Caco-2 (cell line): Measurements from ENCODE around the gene YJEFN3. TPM values are rescaled to one million over a fixed set of nuclear protein-coding genes. Genes with fewer than 3 reads are reported as not detected.

Experiments used
- BruUV-seq: library from RNA; stranded (reverse); fragments of 400-500 nt; replicated peaks from 2 replicates; lab custom pipeline; 2021; lab: Mats Ljungman, UMichigan
- CTCF ChIA-PET: fragments of 300-600 bp; sonication (Branson Sonifier 250); formaldehyde crosslinking; loops from one replicate; lab custom pipeline; 2022; ENCODE audit warnings: antibody characterized with exemption; lab: Charles Lee
- POLR2A ChIA-PET: fragments of 300-600 bp; sonication (Branson Sonifier 250); formaldehyde crosslinking; loops from one replicate; lab custom pipeline; 2022; ENCODE audit warnings: antibody characterized with exemption; lab: Charles Lee
- DNase-seq, 2 experiments: peaks; one replicate each; pipeline versions ENCODE4 v3.0.0 to v3.0.0-alpha.2; 2020 to 2022
- H3K27me3 ChIP-seq: replicated peaks from 2 replicates; pipeline ENCODE4 v1.6.0; 2011; ENCODE audit warnings: low read length; ENCODE audit not compliant: control insufficient read depth, insufficient read depth
- H3K36me3 ChIP-seq: 2 replicates; pipeline ENCODE4 v1.5.1; 2011; ENCODE audit warnings: low read length; ENCODE audit not compliant: control insufficient read depth, insufficient read depth
- H3K4me1 ChIP-seq: fragments of 250-450 bp; sonication (Bioruptor Pico); 2 replicates; pipeline ENCODE4 v1.5.1; 2020; ENCODE audit warnings: mild to moderate bottlenecking
- H3K4me3 ChIP-seq: 2 replicates; pipeline ENCODE4 v1.5.1; 2011; ENCODE audit warnings: low read depth, mild to moderate bottlenecking, control low read depth, low read length
- H3K9me3 ChIP-seq: fragments of 250-450 bp; sonication (Bioruptor Pico); 2 replicates; pipeline ENCODE4 v1.5.1; 2020; ENCODE audit warnings: mild to moderate bottlenecking, moderate library complexity
- H3K27ac Mint-ChIP-seq: one replicate; pipeline ENCODE4 v1.8.0; 2022; ENCODE audit warnings: mixed read lengths; ENCODE audit not compliant: unreplicated experiment
- H3K27me3 Mint-ChIP-seq: one replicate; pipeline ENCODE4 v1.8.0; 2022; ENCODE audit warnings: mixed read lengths; ENCODE audit not compliant: insufficient read depth, unreplicated experiment
- H3K36me3 Mint-ChIP-seq: one replicate; pipeline ENCODE4 v1.8.0; 2022; ENCODE audit warnings: mild to moderate bottlenecking, mixed read lengths; ENCODE audit not compliant: insufficient read depth, unreplicated experiment
- H3K4me1 Mint-ChIP-seq: one replicate; pipeline ENCODE4 v1.8.0; 2022; ENCODE audit warnings: low read depth, mixed read lengths; ENCODE audit not compliant: unreplicated experiment
- H3K4me3 Mint-ChIP-seq: one replicate; pipeline ENCODE4 v1.8.0; 2022; ENCODE audit warnings: mild to moderate bottlenecking, moderate library complexity, mixed read lengths; ENCODE audit not compliant: unreplicated experiment
- H3K9me3 Mint-ChIP-seq: one replicate; pipeline ENCODE4 v1.8.0; 2022; ENCODE audit warnings: mixed read lengths; ENCODE audit not compliant: unreplicated experiment
- intact Hi-C: fragments of 100-400 bp; cut with micrococcal nuclease; formaldehyde crosslinking; loops from one replicate; pipeline ENCODE4 v1.10.0; 2022; ENCODE audit not compliant: unreplicated experiment
- total RNA-seq: library from RNA; stranded (reverse); gene quantifications from 2 replicates; pipeline ENCODE4 v1.2.3, GENCODE V29; 2022
- TF ChIP-seq, protein P1 (sequence below), 2 experiments: fragments of 200-600 bp in 1 of 2; IDR thresholded peaks; 1 replicate in 1 of 2; 2 replicates in 1 of 2; pipeline versions ENCODE4 v1.5.1 to v1.8.0; 2011 to 2022; ENCODE audit warnings: antibody characterized with exemption in 1 of 2, control low read depth in 1 of 2, inconsistent platforms in 1 of 2, low read depth in 1 of 2, low read length in 1 of 2, mild to moderate bottlenecking in 1 of 2, moderate library complexity in 1 of 2; ENCODE audit not compliant: insufficient read depth in 1 of 2, severe bottlenecking in 1 of 2, unreplicated experiment in 1 of 2

Gene YJEFN3
- total RNA-seq, 1 experiment from 2014 or later, result 8.1 TPM

DNA sequence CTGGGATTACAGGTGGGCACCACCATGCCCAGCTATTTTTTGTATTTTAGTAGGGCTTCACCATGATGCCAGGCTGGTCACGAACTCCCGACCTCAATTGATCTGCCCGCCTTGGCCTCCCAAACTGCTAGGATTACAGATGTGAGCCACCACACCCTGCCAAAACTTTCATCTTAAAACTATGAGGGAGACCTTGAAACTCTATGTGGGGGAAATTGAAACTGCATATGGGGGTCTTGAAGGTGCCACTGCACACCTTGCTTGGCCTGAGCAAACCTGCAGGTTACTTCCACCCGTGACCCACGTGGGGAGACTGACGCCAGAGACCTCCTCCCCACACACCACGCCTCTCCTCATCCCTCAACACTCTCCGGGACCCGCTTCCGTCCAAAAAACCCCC lies 25.0 kb downstream of the YJEFN3 start:
- no peaks in the 10 kb centered on the region for H3K9me3 ChIP-seq
- CTCF ChIA-PET, result interaction anchor here (0.6 to 1.4 kb wide), 7 partner anchors 15 to 303 kb away, joined by 3 to 12 read pairs (median 5); partner anchors contain the start of gene YJEFN3
- no peaks in the 10 kb centered on the region for H3K4me1 ChIP-seq
- DNase-seq, result no peak
- no peaks in the 10 kb centered on the region for H3K36me3 Mint-ChIP-seq
- no peak overlapping the region for H3K4me3 Mint-ChIP-seq
- H3K4me3 ChIP-seq, result no peak overlapping the region
- intact Hi-C loops, result loop anchor here (2.0 to 5.0 kb wide), 2 partner anchors 21 to 64 kb away; partner anchors contain the start of gene PBX4
- TF ChIP-seq, protein P1, sequence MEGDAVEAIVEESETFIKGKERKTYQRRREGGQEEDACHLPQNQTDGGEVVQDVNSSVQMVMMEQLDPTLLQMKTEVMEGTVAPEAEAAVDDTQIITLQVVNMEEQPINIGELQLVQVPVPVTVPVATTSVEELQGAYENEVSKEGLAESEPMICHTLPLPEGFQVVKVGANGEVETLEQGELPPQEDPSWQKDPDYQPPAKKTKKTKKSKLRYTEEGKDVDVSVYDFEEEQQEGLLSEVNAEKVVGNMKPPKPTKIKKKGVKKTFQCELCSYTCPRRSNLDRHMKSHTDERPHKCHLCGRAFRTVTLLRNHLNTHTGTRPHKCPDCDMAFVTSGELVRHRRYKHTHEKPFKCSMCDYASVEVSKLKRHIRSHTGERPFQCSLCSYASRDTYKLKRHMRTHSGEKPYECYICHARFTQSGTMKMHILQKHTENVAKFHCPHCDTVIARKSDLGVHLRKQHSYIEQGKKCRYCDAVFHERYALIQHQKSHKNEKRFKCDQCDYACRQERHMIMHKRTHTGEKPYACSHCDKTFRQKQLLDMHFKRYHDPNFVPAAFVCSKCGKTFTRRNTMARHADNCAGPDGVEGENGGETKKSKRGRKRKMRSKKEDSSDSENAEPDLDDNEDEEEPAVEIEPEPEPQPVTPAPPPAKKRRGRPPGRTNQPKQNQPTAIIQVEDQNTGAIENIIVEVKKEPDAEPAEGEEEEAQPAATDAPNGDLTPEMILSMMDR (IDR thresholded peaks at IDR 0.05; ENCODE audit: insufficient read depth in 1 of 2, low read depth in 1 of 2, low read length in 1 of 2, severe bottlenecking in 1 of 2, unreplicated experiment in 1 of 2), result no peak
- H3K27me3 ChIP-seq, result no peaks in the 10 kb centered on the region
- no peaks in the 10 kb centered on the region for H3K36me3 ChIP-seq
- POLR2A ChIA-PET, result no interaction called here
- no peaks in the 10 kb centered on the region for H3K9me3 Mint-ChIP-seq
- BruUV-seq, result no TSS peak
- no peaks in the 10 kb centered on the region for H3K4me1 Mint-ChIP-seq
- no peak overlapping the region for H3K27ac Mint-ChIP-seq
- H3K27me3 Mint-ChIP-seq, result peaks cover 4% of the 10 kb centered on the region

DNA sequence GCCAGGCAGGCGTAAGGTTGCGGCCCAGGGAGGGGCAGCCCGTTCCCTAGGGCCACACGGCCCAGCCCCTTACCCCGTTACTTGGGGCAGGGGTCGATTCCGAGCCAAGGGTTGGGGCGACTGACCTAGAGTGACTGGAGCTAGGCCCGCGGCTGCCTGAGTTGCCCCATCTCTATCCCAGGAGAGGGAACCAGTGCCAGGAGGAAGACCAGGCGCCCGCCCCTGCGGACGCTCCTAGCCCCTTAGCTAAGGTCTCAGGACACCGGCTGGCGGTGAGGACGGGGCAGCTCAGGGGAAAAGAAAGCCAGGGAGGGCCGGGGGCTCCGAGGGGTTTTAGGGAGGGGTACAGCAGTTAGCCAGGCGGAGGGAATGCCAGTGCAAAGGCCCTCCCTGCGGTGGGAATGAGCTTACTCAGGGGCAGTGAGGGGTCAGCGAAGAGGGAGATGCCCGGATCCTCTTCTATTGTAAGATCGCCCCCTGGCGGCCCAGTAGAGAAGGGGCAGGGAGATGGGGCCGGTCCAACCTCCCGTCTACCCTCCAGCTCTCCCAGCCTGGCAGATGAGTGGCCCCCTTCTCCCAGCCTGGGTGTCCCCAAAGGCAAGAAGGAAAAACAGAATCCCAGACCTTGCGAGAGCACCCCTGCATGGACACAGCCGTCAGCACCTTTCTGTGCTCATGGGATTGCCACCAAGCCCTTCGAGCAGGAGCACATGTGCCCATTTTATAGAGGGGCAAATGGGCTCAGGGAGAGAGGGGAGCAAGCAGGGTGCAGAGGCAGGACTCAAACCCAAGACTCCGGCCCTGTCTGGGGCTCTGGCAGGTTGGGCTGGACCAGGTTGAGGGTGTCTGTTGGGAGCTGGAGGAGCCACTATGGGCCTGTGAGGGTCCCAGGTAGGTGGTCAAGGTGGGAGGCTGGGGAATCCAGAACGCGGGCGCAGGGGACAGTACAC lies 25.6 kb downstream of the YJEFN3 start:
- ChIA-PET POLR2A (no interaction called here), CTCF (interaction anchor here (0.6 to 1.3 kb wide), 8 partner anchors 14 to 302 kb away, joined by 3 to 12 read pairs (median 4); partner anchors contain the start of gene YJEFN3)
- BruUV-seq, result no TSS peak

DNA sequence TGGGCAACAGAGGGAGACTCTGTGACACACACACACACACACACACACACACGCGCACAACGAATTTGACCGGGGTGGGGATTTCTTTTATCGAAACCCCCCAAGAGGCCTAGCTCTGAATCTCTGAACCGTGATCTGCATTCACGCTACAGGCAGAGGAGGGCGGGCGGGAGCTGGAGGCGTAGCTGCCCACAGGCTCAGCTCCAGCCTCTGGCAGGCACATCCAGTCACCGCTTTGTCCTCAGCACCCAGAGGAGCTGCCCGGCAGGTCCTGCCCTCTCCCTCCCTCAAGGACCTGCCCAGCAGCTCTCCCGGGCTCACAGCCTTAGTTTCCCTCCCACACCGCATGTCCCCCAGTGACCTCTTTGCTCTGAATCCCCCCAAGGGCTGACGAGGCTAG lies 29.3 kb downstream of the YJEFN3 start:
- DNase-seq, result no peak
- no peak overlapping the region for H3K27ac Mint-ChIP-seq
- H3K36me3 Mint-ChIP-seq, result no peaks in the 10 kb centered on the region
- Histone ChIP-seq H3K4me1 (no peaks in the 10 kb centered on the region), H3K27me3 (no peaks in the 10 kb centered on the region), H3K9me3 (no peaks in the 10 kb centered on the region), H3K36me3 (no peaks in the 10 kb centered on the region), H3K4me3 (no peak overlapping the region)
- POLR2A ChIA-PET, result no interaction called here
- no peaks in the 10 kb centered on the region for H3K9me3 Mint-ChIP-seq
- no peaks in the 10 kb centered on the region for H3K4me1 Mint-ChIP-seq
- no peaks in the 10 kb centered on the region for H3K27me3 Mint-ChIP-seq
- no peak overlapping the region for H3K4me3 Mint-ChIP-seq
- TF ChIP-seq, protein P1 (IDR thresholded peaks at IDR 0.05; ENCODE audit: insufficient read depth in 1 of 2, low read depth in 1 of 2, low read length in 1 of 2, severe bottlenecking in 1 of 2, unreplicated experiment in 1 of 2), result no peak
- BruUV-seq, result no TSS peak
- intact Hi-C loops, result no loop called here
- CTCF ChIA-PET, result interaction anchor here (0.6 kb wide), 1 partner anchor 26 kb away, joined by 4 read pairs; no protein-coding TSS in a partner anchor

More for the DNA sequence above, 25.6 kb downstream of the YJEFN3 start:
- Mint-ChIP-seq H3K27me3 (no peaks in the 10 kb centered on the region), H3K27ac (no peak overlapping the region), H3K4me3 (no peak overlapping the region), H3K9me3 (no peaks in the 10 kb centered on the region), H3K4me1 (no peaks in the 10 kb centered on the region), H3K36me3 (no peaks in the 10 kb centered on the region)
- no peaks in the 10 kb centered on the region for H3K27me3 ChIP-seq
- intact Hi-C loops, result loop anchor here (5.0 kb wide), 1 partner anchor 63 kb away; the partner anchor contains the start of gene PBX4
- TF ChIP-seq, protein P1 (IDR thresholded peaks at IDR 0.05; ENCODE audit: insufficient read depth in 1 of 2, low read depth in 1 of 2, low read length in 1 of 2, severe bottlenecking in 1 of 2, unreplicated experiment in 1 of 2), result peak; percentile 53 to 69
- DNase-seq, result peak in 1 of 2 experiments; percentile 64
- no peak overlapping the region for H3K4me3 ChIP-seq
- no peaks in the 10 kb centered on the region for H3K36me3 ChIP-seq
- no peaks in the 10 kb centered on the region for H3K4me1 ChIP-seq
- H3K9me3 ChIP-seq, result no peaks in the 10 kb centered on the region
